Endothelial cell of umbilical vein (primary cell): ENCODE measurements around the gene STMN3. TPM values are rescaled to one million over a fixed set of nuclear protein-coding genes. Genes with fewer than 3 reads are reported as not detected.

Experiments used
- BruUV-seq: library from RNA; stranded (reverse); fragments of 400-500 nt; replicated peaks from 2 replicates; lab custom pipeline; 2021; lab: Mats Ljungman, UMichigan
- CTCF ChIA-PET: fragments of 300-600, 350-600 bp; sonication (Branson Sonifier 250); formaldehyde crosslinking; loops from one replicate; lab custom pipeline; 2021; ENCODE audit warnings: antibody characterized with exemption, inconsistent platforms; lab: Charles Lee
- POLR2A ChIA-PET: fragments of 300-600, 350-600 bp; sonication (Branson Sonifier 250); formaldehyde crosslinking; loops from one replicate; lab custom pipeline; 2021; ENCODE audit warnings: antibody characterized with exemption, inconsistent platforms; lab: Charles Lee
- DNase-seq: peaks from one replicate; pipeline ENCODE4 v3.0.0-alpha.2; 2011; ENCODE audit warnings: low read depth, low spot score
- FAIRE-seq: peaks from 2 replicates; lab custom pipeline; 2011; peaks lifted over from hg19 to GRCh38; lab: Jason Lieb, UNC
- H2AFZ ChIP-seq: 2 replicates; pipeline ENCODE4 v1.6.0; 2012; ENCODE audit warnings: low read depth, low read length, control low read depth, inconsistent platforms
- H3K27ac ChIP-seq: 2 replicates; pipeline ENCODE4 v1.5.1; 2011; ENCODE audit warnings: low read depth, mild to moderate bottlenecking, control low read depth, low read length, moderate library complexity; ENCODE audit not compliant: insufficient read depth
- H3K27me3 ChIP-seq, 2 experiments: 2 replicates each; pipeline versions ENCODE4 v1.6.0 to v1.6.1; 2011; ENCODE audit warnings: low read length in 2 of 2, mixed read lengths in 1 of 2; ENCODE audit not compliant: control insufficient read depth in 2 of 2, insufficient read depth in 2 of 2
- H3K36me3 ChIP-seq, 2 experiments: 2 replicates in 1 of 2; 3 replicates in 1 of 2; pipeline ENCODE4 v1.5.1; 2011; ENCODE audit warnings: low read length in 2 of 2, mild to moderate bottlenecking in 1 of 2, moderate library complexity in 1 of 2; ENCODE audit not compliant: control insufficient read depth in 2 of 2, insufficient read depth in 2 of 2; ENCODE audit errors: extremely low read depth in 1 of 2
- H3K4me1 ChIP-seq: 3 replicates; pipeline ENCODE4 v1.5.1; 2011; ENCODE audit warnings: mild to moderate bottlenecking, low read length; ENCODE audit not compliant: control insufficient read depth, insufficient read depth; ENCODE audit errors: extremely low read depth
- H3K4me2 ChIP-seq: 2 replicates; pipeline ENCODE4 v1.6.1; 2011; ENCODE audit warnings: low read length, control low read depth, mixed read lengths; ENCODE audit not compliant: insufficient read depth
- H3K4me3 ChIP-seq, 3 experiments: fragments of 200-600 bp in 1 of 3; sonication (generic), shearing (Covaris generic) in 1 of 3; replicated peaks in 1 of 3; 2 replicates each; pipeline ENCODE4 v1.5.1; 2011 to 2016; ENCODE audit warnings: control low read depth in 3 of 3, low read length in 3 of 3, mild to moderate bottlenecking in 2 of 3, inconsistent platforms in 1 of 3, low read depth in 1 of 3, moderate library complexity in 1 of 3; ENCODE audit not compliant: insufficient read depth in 1 of 3
- H3K79me2 ChIP-seq: 2 replicates; pipeline ENCODE4 v1.6.0; 2012; ENCODE audit warnings: low read length, inconsistent platforms; ENCODE audit not compliant: control insufficient read depth, insufficient read depth
- H3K9ac ChIP-seq: replicated peaks from 2 replicates; pipeline ENCODE3; 2011; ENCODE audit warnings: low read length, control low read depth; ENCODE audit not compliant: insufficient read depth; ENCODE audit errors: extremely low read depth
- H3K9me1 ChIP-seq: replicated peaks from 3 replicates; pipeline ENCODE4 v1.6.0; 2011; ENCODE audit warnings: mild to moderate bottlenecking, low read length; ENCODE audit not compliant: control insufficient read depth, insufficient read depth; ENCODE audit errors: extremely low read depth
- H3K9me3 ChIP-seq: replicated peaks from 2 replicates; pipeline ENCODE4 v1.5.1; 2012; ENCODE audit warnings: low read length, inconsistent platforms; ENCODE audit not compliant: control insufficient read depth, insufficient read depth
- H4K20me1 ChIP-seq: replicated peaks from 2 replicates; pipeline ENCODE3; 2011; ENCODE audit warnings: mild to moderate bottlenecking, low read length; ENCODE audit not compliant: control insufficient read depth, insufficient read depth; ENCODE audit errors: extremely low read depth
- CTCF ChIP-seq, 2 donors: IDR thresholded peaks; 1 replicate in 1 of 2; 2 replicates in 1 of 2; pipeline ENCODE4 v1.5.1; 2011; ENCODE audit warnings: low read length in 2 of 2, mild to moderate bottlenecking in 2 of 2, moderate library complexity in 2 of 2, control low read depth in 1 of 2, inconsistent platforms in 1 of 2, low read depth in 1 of 2; ENCODE audit not compliant: insufficient read depth in 1 of 2; ENCODE audit errors: extremely low read depth in 1 of 2
- EZH2 ChIP-seq: IDR thresholded peaks from 2 replicates; pipeline ENCODE4 v1.6.1; 2012; ENCODE audit warnings: borderline replicate concordance, low read depth, mild to moderate bottlenecking, moderate library complexity, low read length, inconsistent platforms; ENCODE audit not compliant: severe bottlenecking
- FOS ChIP-seq: IDR thresholded peaks from 2 replicates; pipeline ENCODE4 v1.6.1; 2011; ENCODE audit warnings: mild to moderate bottlenecking, low read length, moderate library complexity, borderline replicate concordance; ENCODE audit not compliant: insufficient read depth
- GATA2 ChIP-seq: IDR thresholded peaks from 2 replicates; pipeline ENCODE4 v1.7.0; 2011; ENCODE audit warnings: low read depth, mild to moderate bottlenecking, moderate library complexity, mixed read lengths, low read length; ENCODE audit not compliant: insufficient read length, insufficient read depth
- JUN ChIP-seq: IDR thresholded peaks from 2 replicates; pipeline ENCODE4 v1.6.1; 2011; ENCODE audit warnings: borderline replicate concordance, low read depth; ENCODE audit not compliant: insufficient read length, insufficient read depth
- MAX ChIP-seq: IDR thresholded peaks from 2 replicates; pipeline ENCODE4 v1.6.1; 2011; ENCODE audit not compliant: insufficient read depth, insufficient read length
- MYC ChIP-seq: IDR thresholded peaks from one replicate; pipeline ENCODE4 v1.6.1; 2011; ENCODE audit warnings: mild to moderate bottlenecking, low read depth, low read length
- POLR2A ChIP-seq: IDR thresholded peaks from 2 replicates; pipeline ENCODE4 v1.6.1; 2012; ENCODE audit warnings: low read depth, mild to moderate bottlenecking, control low read depth, low read length
- POLR2AphosphoS5 ChIP-seq: IDR thresholded peaks from 2 replicates; pipeline ENCODE4 v1.6.1; 2012; ENCODE audit warnings: low read depth, mild to moderate bottlenecking, control low read depth, low read length, moderate library complexity; ENCODE audit not compliant: insufficient read depth
- dilution Hi-C: fragments of 300-500 bp; cut with MboI; formaldehyde crosslinking; loops from one replicate; pipeline ENCODE4 v1.15.0; 2019; ENCODE audit warnings: low sequenced_read_pairs; ENCODE audit not compliant: extremely low pct_ligation_motif_present
- intact Hi-C: fragments of 100-400 bp; cut with micrococcal nuclease; formaldehyde crosslinking; loops from one replicate; pipeline ENCODE4 v1.10.0; 2022
- polyA plus RNA-seq, 4 experiments: library from polyadenylated mRNA; depleted of rRNA in 3 of 4; stranded (reverse) in 3 of 4; unstranded in 1 of 4; fragments of >200 nt; gene quantifications; 2 replicates each; pipeline versions ENCODE4 v1.2.1 to v1.2.3, GENCODE V29; 2011 to 2012; ENCODE audit warnings: missing spikeins in 1 of 4
- total RNA-seq: library from RNA; stranded (reverse); gene quantifications from 2 replicates; pipeline ENCODE4 v1.2.3, GENCODE V29; 2021

STMN3 gene
- total and polyA plus RNA-seq, 2 donors (not counting 3 experiments of a cell fraction or from before 2014, with no cell fraction given): 1.7 to 4.7 TPM

- H3K36me3 ChIP-seq: peaks cover 0 to 12% of the 10 kb centered on the region in 2 experiments
- no peaks in the 10 kb centered on the region for H3K9me1 ChIP-seq
- H3K4me1 ChIP-seq: no peaks in the 10 kb centered on the region
- no peaks in the 10 kb centered on the region for H3K79me2 ChIP-seq
- CTCF ChIA-PET: no interaction called here
- intact Hi-C loops (no loop called here), dilution Hi-C loops (no loop called here)
- BruUV-seq: no TSS peak
- no peak overlapping the region for H3K9ac ChIP-seq
- FAIRE-seq (peak; percentile 33), DNase-seq (no peak)
- no peaks in the 10 kb centered on the region for H4K20me1 ChIP-seq
- POLR2A ChIA-PET: no interaction called here
- H3K27me3 ChIP-seq: no peaks in the 10 kb centered on the region
- TF ChIP-seq POLR2AphosphoS5 (no peak), FOS (no peak), MAX (no peak), CTCF (IDR thresholded peaks at IDR 0.05; ENCODE audit: extremely low read depth in 1 of 2, insufficient read depth in 1 of 2, low read depth in 1 of 2, low read length in 2 of 2) (no peak), POLR2A (no peak), GATA2 (no peak), EZH2 (no peak), JUN (no peak), MYC (no peak)
- no peak overlapping the region for H3K4me2 ChIP-seq
- H2AFZ ChIP-seq: no peak overlapping the region
- no peak overlapping the region for H3K4me3 ChIP-seq
- H3K9me3 ChIP-seq: no peaks in the 10 kb centered on the region
- no peak overlapping the region for H3K27ac ChIP-seq
Observed at GRCh38 chr20:63675681-63676368, 22.6 kb upstream of the STMN3 start.
